Stimulated activated CD8-positive, alpha-beta memory T cell treated with anti-CD3 and anti-CD28 coated beads, Interleukin-4, amount 100 ng/mL, for 4 hours (primary cell): ENCODE results near the gene ZNF354C.
A peak's percentile ranks its signal among the peaks of the same experiment; 100 is the strongest.
"Not testable (repeated sequence)": the region's sequence is repeated elsewhere in the genome, so short reads cannot be mapped to it uniquely, and the experiment has no call there.

Experiments used
- DNase-seq, 2 donors: peaks; one replicate each; pipeline ENCODE4 v3.0.0-alpha.2; 2020; ENCODE audit warnings: low read depth in 2 of 2, low spot score in 1 of 2

Gene ZNF354C

DNA sequence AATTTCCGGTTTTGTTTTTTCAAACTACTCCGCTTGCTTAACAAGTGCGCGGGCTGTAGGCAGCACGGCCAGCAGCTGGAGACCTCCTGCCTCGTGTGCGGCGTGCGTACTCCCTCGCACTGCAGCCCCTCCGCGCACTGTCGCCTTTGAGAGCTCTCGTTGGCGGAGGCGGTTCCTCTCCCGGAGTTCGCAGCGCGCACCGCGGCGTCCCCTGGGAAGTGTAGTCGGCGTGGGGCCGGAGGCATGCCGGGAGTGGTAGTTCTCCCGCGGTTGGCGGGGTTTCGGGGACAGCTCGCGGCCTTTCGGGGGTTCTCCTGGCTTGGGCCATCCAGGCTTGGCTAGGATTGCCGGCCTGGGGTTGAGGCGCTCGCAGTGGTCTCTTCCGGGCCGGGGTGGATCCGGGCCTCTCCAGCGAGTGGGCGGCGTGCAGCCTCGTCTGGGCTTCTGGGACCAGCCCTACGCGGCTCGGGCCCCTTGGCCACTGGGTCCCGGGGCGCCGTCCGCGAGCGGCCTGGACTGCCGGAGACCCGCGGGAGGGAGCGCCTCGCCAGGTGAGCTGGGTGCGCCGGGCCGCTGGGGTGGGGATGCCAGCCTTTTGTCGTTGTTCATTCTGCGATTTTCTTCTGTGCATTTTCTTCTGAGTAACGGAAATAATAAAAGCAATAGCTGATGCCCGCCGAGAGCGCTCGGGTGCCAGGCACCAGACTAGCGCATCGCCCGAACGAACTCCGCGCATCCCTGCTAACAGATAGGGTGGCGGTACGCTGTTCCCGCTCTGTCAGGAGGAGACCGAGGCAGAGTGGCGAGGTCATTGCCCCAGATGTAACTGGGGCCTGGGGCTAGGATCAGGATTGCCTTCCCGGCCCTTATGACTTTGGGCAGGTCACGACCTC lies at the start of gene ZNF354C:
TSS of gene ZNF354C (plus strand) at position 258 of the 893 bp plus-strand sequence. CDS start 1,696 bp downstream, outside the sequence.
- DNase-seq = peak; percentile 72 to 77

- peak; percentile 87 to 90 for DNase-seq
These were observed 36.5 kb upstream of the ZNF354C start, which contains the start of gene ZNF879 for GRCh38 chr5:179023528-179024189. ZNF879 (plus strand) TSS chr5:179023804; CDS start chr5:179025005, 1,201 bp downstream.

DNA sequence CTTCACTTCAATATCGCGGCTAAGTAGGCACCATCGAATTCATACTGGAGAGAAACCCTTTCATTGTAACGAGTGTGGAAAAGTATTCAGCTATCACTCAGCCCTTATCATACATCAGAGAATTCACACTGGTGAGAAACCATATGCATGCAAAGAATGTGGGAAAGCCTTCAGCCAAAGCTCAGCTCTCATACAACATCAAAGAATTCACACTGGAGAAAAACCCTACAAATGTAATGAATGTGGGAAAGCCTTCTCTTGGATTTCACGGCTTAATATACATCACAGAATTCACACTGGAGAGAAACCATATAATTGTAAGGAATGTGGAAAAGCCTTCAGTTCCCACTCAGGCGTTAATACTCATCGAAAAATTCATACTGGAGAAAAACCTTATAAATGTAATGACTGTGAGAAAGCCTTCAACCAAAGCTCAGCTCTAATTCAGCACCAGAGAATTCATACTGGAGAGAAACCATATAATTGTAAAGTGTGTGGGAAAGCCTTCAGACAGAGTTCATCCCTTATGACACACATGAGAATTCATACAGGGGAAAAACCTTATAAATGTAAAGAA lies 27.1 kb upstream of the ZNF354C start:
- DNase-seq = no peak

- DNase-seq = no peak
These were observed 15.4 kb upstream of the ZNF354C start for GRCh38 chr5:179044765-179045164.

- no peak for DNase-seq
These were observed 8.4 kb upstream of the ZNF354C start for GRCh38 chr5:179051784-179052183.

GRCh38 chr5:179054036-179054785 lies 6.0 kb upstream of the ZNF354C start:
- no peak for DNase-seq

DNA sequence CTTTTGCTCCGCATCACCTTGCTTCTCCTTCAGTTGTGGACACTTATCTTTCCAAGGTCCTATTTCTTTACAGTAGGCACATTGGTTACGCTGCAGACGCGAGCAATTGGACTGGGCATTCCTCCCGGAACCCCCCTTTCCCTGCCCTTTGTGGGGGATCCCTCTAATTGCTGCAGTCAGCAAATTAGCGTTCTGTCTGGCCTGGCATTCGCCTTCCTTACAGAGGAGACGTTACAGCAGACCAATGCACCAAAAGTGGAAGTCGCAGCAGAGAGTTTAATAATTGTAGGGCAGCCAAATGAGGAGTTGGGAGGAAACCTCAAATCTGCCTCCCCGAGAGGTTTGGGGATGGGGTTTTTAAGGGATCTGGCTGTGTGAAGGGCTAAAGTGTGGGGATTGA lies 5.3 kb upstream of the ZNF354C start:
- DNase-seq = no peak

DNA sequence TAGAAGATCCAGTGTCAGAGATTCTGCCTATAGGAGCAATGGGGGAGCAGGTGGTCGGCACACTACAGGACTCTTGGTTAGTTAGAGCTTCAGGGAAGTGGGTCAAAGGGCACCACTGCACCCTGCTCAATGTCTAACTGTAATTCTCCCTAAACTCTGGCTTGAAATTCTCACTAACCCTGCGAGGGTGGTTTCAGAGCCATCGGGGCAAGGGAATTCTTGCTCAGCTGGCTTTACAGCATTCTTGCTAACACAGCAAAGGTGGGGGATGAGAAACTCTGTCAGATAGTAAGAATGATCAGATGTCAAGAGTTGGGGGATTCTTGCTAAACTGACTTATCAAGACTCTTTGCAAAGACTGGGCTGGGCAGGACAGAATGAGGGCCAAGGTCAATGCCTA lies 4.7 kb upstream of the ZNF354C start:
- DNase-seq = no peak

- DNase-seq = no peak
These were observed 4.3 kb upstream of the ZNF354C start for GRCh38 chr5:179055841-179056240.

DNA sequence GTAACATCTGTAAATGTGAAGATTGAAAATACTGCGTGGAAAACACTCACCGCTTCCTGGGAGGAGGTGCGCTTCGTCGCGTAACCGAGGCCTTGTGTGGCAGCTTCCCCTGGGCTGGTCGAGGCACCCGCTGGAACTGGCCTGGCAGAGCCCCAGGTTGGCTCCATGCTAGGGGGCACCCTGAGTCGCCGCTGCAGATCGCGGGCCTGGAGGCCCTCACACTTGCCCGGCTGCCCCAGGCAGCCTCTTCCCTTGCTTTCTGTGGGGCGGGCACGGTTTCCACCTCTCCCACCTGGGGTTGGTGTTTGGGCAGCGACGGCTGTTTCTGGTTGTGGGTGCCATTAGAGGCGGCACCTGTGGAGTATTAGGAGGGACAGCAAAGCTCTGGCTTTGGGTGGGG lies 852 bp downstream of the ZNF354C start:
- no peak for DNase-seq

GRCh38 chr5:179065703-179066102 lies 5.5 kb downstream of the ZNF354C start:
- DNase-seq = no peak

DNA sequence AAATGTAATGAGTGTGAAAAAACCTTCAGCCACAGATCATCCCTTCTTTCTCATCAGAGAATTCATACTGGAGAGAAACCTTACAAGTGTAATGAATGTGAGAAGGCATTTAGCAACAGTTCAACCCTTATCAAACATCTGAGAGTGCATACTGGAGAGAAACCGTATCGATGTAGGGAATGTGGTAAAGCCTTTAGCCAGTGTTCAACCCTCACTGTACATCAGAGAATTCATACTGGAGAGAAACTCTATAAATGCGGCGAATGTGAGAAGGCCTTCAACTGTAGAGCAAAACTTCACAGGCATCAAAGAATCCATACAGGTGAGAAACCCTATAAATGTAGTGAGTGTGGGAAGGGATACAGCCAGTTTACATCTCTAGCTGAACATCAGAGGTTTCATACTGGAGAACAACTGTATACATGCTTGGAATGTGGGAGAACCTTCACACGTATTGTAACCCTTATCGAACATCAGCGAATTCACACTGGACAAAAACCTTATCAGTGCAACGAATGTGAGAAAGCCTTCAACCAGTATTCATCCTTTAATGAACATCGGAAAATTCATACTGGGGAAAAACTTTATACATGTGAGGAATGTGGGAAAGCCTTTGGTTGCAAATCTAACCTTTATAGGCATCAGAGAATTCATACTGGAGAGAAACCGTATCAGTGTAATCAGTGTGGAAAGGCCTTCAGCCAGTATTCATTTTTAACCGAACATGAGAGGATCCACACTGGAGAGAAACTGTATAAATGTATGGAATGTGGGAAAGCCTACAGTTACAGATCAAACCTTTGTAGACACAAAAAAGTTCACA lies 19.2 kb downstream of the ZNF354C start:
- no peak for DNase-seq

DNA sequence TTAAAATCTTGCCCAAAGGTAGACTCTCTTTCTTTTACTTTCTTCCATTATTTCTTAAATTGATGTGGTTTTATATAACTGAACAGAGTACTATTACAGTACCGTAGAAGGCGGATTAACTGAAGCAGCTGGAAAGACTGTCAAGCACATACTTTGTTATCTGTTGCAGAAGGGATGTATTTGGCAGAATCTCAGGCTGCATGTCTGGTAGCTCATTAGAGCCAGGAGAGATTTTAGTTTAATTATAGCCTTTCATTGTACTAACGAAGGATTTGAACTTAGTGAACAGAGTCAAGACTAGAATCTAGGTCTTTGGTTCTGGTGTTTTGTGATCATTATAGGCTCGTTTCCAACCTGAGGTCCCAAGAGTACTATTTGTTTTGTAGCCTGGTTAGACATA lies 20.6 kb downstream of the ZNF354C start:
- no peak for DNase-seq

DNA sequence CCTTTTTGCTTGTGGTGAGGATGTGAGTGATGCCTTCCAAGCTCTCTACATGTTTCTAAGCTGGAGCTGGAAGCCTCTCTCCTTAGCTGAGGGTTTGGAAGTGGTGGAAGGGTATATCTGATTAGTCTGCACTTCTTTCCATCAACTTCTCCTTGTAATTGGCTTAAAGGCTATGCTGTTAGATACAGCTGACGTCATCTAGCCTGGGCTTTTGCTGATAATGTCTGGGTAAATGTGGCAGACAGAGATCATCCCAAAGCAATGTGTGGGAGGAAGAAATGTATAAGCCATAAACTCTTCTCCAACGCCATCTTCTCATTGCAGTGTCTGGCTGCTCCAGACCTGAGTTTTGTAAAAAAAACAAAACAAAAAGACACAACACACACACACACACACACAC lies 29.3 kb downstream of the ZNF354C start:
- no peak for DNase-seq

DNA sequence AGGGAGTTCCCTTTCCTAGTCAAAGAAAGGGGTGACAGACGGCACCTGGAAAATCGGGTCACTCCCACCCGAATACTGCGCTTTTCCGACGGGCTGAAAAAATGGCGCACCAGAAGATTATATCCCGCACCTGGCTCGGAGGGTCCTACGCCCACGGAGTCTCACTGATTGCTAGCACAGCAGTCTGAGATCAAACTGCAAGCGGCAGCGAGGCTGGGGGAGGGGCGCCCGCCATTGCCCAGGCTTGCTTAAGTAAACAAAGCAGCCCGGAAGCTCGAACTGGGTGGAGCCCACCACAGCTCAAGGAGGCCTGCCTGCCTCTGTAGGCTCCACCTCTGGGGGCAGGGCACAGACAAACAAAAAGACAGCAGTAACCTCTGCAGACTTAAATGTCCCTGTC lies 41.1 kb downstream of the ZNF354C start:
- not testable (repeated sequence) for DNase-seq

- DNase-seq = no peak
These were observed 50.4 kb downstream of the ZNF354C start for GRCh38 chr5:179110528-179110927.

DNA sequence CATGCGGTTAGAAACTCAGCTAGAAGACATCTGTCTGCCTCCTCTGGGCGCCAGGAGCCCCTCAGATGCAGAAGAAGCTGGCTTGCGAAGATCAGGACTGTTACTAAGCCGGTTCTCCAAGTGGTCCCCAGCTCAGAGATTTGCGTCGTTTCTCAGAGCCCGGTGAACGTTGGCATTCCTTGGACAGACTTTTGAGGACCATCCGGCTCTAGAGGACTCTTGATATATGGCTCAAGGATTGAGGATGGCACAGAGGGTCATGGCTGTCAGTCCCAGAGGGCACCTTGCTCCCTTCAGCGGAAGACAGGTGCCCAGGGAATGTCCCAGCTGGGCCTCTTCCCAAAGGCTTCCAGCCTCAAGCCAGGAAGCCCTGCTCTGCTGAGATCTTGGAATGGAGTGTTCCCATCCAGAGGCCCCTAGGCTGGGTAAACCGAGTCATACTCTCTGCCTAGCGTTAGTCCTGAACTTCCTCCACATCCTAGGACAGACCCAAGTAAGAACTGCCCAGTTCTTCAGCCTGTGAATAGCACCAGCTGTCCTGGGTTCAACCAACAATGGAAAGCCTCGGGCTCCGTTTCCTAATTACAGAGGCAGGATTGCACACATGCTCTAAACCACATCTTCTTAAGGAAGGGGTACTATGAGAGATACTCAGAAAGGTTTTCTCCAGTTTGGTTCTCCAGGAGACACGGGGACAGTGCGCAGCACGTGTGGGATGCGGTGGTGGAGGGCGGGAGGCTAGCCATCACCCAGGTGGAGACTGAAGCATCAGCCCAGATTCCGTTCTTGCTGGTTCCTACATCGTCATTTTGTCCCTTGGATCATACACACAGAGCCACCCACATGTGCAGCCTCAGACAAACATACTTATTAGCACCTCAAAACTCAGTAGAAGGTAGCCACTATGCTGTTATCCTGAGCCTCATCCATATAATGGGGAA lies 51.4 kb downstream of the ZNF354C start:
- no peak for DNase-seq

GRCh38 chr5:179112469-179113142 lies 52.4 kb downstream of the ZNF354C start:
- DNase-seq = no peak

- no peak for DNase-seq
These were observed 53.0 kb downstream of the ZNF354C start for GRCh38 chr5:179113143-179113530.
